ENCODE results near the gene MED26. TPM values are rescaled to one million over a fixed set of nuclear protein-coding genes. Genes with fewer than 3 reads are reported as not detected.

Gene MED26
- total and polyA plus RNA-seq, 2 of the 8 experiments (the other 6 are each of a cell fraction or from before 2014, with no cell fraction given) = 5.3 to 10.7 TPM

- Histone ChIP-seq H2BK15ac (ENCODE audit: low read length) (no peak overlapping the region), H2BK120ac (replicated peaks; ENCODE audit: low read depth, low read length) (no peak overlapping the region), H3K23me2 (ENCODE audit: low read depth, low read length) (no peaks in the 10 kb centered on the region), H4K5ac (ENCODE audit: insufficient read length, low read depth, low read length) (no peak overlapping the region), H4K8ac (ENCODE audit: extremely low read depth, insufficient read depth, low read length) (no peak overlapping the region), H2AFZ (ENCODE audit: low read length) (no peak overlapping the region), H3K4me3 (ENCODE audit: extremely low read depth in 1 of 4, insufficient read depth in 2 of 4, low read depth in 3 of 4, low read length in 4 of 4) (no peak overlapping the region), H3K23ac (ENCODE audit: insufficient read length) (no peak overlapping the region), H3K18ac (ENCODE audit: extremely low read depth, low read length) (no peak overlapping the region), H3K4me1 (replicated peaks in 1 of 4; ENCODE audit: control insufficient read depth in 3 of 4, insufficient read depth in 4 of 4, low read length in 3 of 4) (no peaks in the 10 kb centered on the region), H3K14ac (ENCODE audit: insufficient read length) (no peak overlapping the region), H3K27ac (ENCODE audit: low read depth, low read length) (no peak overlapping the region), H3K4ac (replicated peaks; ENCODE audit: insufficient read length, low read depth, low read length) (no peak overlapping the region), H3K9me3 (ENCODE audit: insufficient read depth in 2 of 2, low read depth in 1 of 2, low read length in 1 of 2) (no peaks in the 10 kb centered on the region), H4K91ac (replicated peaks; ENCODE audit: insufficient read length, low read length) (no peak overlapping the region), H2BK20ac (ENCODE audit: low read length) (no peak overlapping the region), H3K9ac (replicated peaks in 1 of 4; ENCODE audit: extremely low read depth in 1 of 4, low read depth in 3 of 4, low read length in 3 of 4) (no peak overlapping the region), H4K20me1 (replicated peaks in 1 of 2; ENCODE audit: control insufficient read depth in 1 of 2, insufficient read depth in 2 of 2, low read length in 2 of 2) (peaks cover 0 to 3% of the 10 kb centered on the region in 2 experiments), H2BK12ac (ENCODE audit: low read depth, low read length) (no peak overlapping the region), H3K79me1 (ENCODE audit: low read depth, low read length) (no peaks in the 10 kb centered on the region; the same call in 1 of the 2 replicates), H2BK5ac (ENCODE audit: low read depth, low read length) (no peak overlapping the region), H2AK5ac (ENCODE audit: low read depth, low read length) (no peak overlapping the region), H3K79me2 (ENCODE audit: control insufficient read depth in 1 of 2, insufficient read depth in 2 of 2, low read length in 2 of 2) (peaks cover 0 to 3% of the 10 kb centered on the region in 2 experiments; a peak in 2 of 4 replicates), H3K4me2 (ENCODE audit: insufficient read depth in 1 of 2, low read depth in 2 of 2, low read length in 2 of 2) (no peak overlapping the region), H3K27me3 (replicated peaks in 1 of 4; ENCODE audit: control insufficient read depth in 3 of 4, extremely low read depth in 1 of 4, insufficient read depth in 3 of 4, low read length in 3 of 4) (no peaks in the 10 kb centered on the region), H3K36me3 (ENCODE audit: control insufficient read depth in 2 of 4, insufficient read depth in 4 of 4, low read length in 3 of 4) (peaks cover 0 to 11% (median 9%) of the 10 kb centered on the region in 4 experiments; a peak in 6 of 8 replicates), H3K56ac (replicated peaks; ENCODE audit: insufficient read length, low read depth, low read length) (no peak overlapping the region)
- TF ChIP-seq TAF7 (optimal IDR thresholded peaks at IDR 0.05; ENCODE audit: borderline replicate concordance, low read depth, low read length) (no peak), KDM4A (IDR thresholded peaks at IDR 0.05; ENCODE audit: low read depth, low read length, severe bottlenecking) (no peak), HDAC6 (IDR thresholded peaks at IDR 0.05; ENCODE audit: low read depth, low read length) (no peak), BCL11A (IDR thresholded peaks at IDR 0.05; ENCODE audit: low read depth in 2 of 2, low read length in 2 of 2) (no peak), RNF2 (IDR thresholded peaks at IDR 0.05; ENCODE audit: borderline replicate concordance, low read depth, low read length, missing control alignments, poor library complexity, severe bottlenecking) (no peak), POLR2A (IDR thresholded peaks at IDR 0.05; ENCODE audit: control extremely low read depth in 1 of 2, low read depth in 2 of 2, low read length in 2 of 2) (no peak), RXRA (IDR thresholded peaks at IDR 0.05; ENCODE audit: insufficient read depth, low read depth, low read length) (no peak), BRCA1 (IDR thresholded peaks at IDR 0.05; ENCODE audit: low read depth, low read length) (no peak), TBP (IDR thresholded peaks at IDR 0.05; ENCODE audit: low read depth, low read length) (no peak), USF2 (IDR thresholded peaks at IDR 0.05; ENCODE audit: low read length) (no peak)
- ChIA-PET CTCF (ENCODE audit: partially characterized antibody) (interaction anchor here (1.2 to 1.6 kb wide), 3 partner anchors 13 to 131 kb away, joined by 3 to 4 read pairs (median 3); no protein-coding TSS in a partner anchor), POLR2A (ENCODE audit: partially characterized antibody) (interaction anchor here (0.8 to 2.1 kb wide), 5 partner anchors 9 to 102 kb away, joined by 3 to 5 read pairs (median 3); partner anchors contain the start of genes C19orf44 and CALR3)
- DNase-seq (ENCODE audit: low read depth in 1 of 2, low spot score in 2 of 2) (no peak), FAIRE-seq (no peak)
- WGBS, 2 experiments (ENCODE audit: extremely low coverage in 1 of 2, insufficient coverage in 1 of 2, insufficient read length in 1 of 2, insufficient replicate concordance in 2 of 2, low coverage in 1 of 2, low lambda C conversion rate in 2 of 2, missing lambda C conversion rate in 1 of 2) = 92% methylated on average over 4 of the region's 4 CpGs; no CpG with 5 or more reads in 1 of the 2 experiments
Observed at GRCh38 chr19:16548956-16549355, 79.0 kb downstream of the MED26 start.

All from H1 (cell line).